NCI-H748 (cell line): Measurements from ENCODE around the gene SPATS2.

ENCODE experiments used
- DNase-seq: peaks from one replicate; lab custom pipeline; 2025; ENCODE audit not compliant: unreplicated experiment; lab: John Stamatoyannopoulos, UW

The SPATS2 gene

GRCh38 chr12:49461221-49461620 lies 94.0 kb downstream of the SPATS2 start:
- no peak for DNase-seq

- no peak for DNase-seq
Observed at GRCh38 chr12:49462083-49462744, 95.0 kb downstream of the SPATS2 start.

- DNase-seq: no peak
Observed at GRCh38 chr12:49465132-49465531, 97.9 kb downstream of the SPATS2 start.

- no peak for DNase-seq
Observed at GRCh38 chr12:49470986-49471385, 103.7 kb downstream of the SPATS2 start.

- no peak for DNase-seq
Observed at GRCh38 chr12:49471557-49471956, 104.3 kb downstream of the SPATS2 start.

- DNase-seq: no peak
Observed at GRCh38 chr12:49476091-49476490, 108.8 kb downstream of the SPATS2 start.

- no peak for DNase-seq
Observed at GRCh38 chr12:49478949-49479664, 111.8 kb downstream of the SPATS2 start.

GRCh38 chr12:49482095-49483051 lies 115.1 kb downstream of the SPATS2 start:
- peak; percentile 69 for DNase-seq

- no peak for DNase-seq
Observed at GRCh38 chr12:49483619-49484018, 116.4 kb downstream of the SPATS2 start.

GRCh38 chr12:49487605-49488004 lies 120.3 kb downstream of the SPATS2 start:
- DNase-seq: no peak

GRCh38 chr12:49489154-49489553 lies 121.9 kb downstream of the SPATS2 start:
- no peak for DNase-seq

- DNase-seq: no peak
Observed at GRCh38 chr12:49489720-49490119, 122.5 kb downstream of the SPATS2 start.

GRCh38 chr12:49491823-49492222 lies 124.6 kb downstream of the SPATS2 start:
- DNase-seq: no peak

GRCh38 chr12:49493900-49494299 lies 126.6 kb downstream of the SPATS2 start:
- no peak for DNase-seq

GRCh38 chr12:49496417-49497360 lies 129.4 kb downstream of the SPATS2 start:
- DNase-seq: no peak

GRCh38 chr12:49501895-49502294 lies 134.6 kb downstream of the SPATS2 start:
- no peak for DNase-seq

GRCh38 chr12:49502590-49502989 lies 135.3 kb downstream of the SPATS2 start:
- no peak for DNase-seq

GRCh38 chr12:49503674-49504180 lies 136.5 kb downstream of the SPATS2 start:
- DNase-seq: no peak

- no peak for DNase-seq
Observed at GRCh38 chr12:49505672-49506071, 138.4 kb downstream of the SPATS2 start.

GRCh38 chr12:49507139-49507538 lies 139.9 kb downstream of the SPATS2 start:
- no peak for DNase-seq
